ENCODE data around the gene ST3GAL6. TPM values are rescaled to one million over a fixed set of nuclear protein-coding genes. Genes with fewer than 3 reads are reported as not detected.

Gene ST3GAL6
- total and polyA plus RNA-seq, 2 donors (not counting 3 experiments of a cell fraction or from before 2014, with no cell fraction given) = 13.2 to 35.9 TPM

DNA sequence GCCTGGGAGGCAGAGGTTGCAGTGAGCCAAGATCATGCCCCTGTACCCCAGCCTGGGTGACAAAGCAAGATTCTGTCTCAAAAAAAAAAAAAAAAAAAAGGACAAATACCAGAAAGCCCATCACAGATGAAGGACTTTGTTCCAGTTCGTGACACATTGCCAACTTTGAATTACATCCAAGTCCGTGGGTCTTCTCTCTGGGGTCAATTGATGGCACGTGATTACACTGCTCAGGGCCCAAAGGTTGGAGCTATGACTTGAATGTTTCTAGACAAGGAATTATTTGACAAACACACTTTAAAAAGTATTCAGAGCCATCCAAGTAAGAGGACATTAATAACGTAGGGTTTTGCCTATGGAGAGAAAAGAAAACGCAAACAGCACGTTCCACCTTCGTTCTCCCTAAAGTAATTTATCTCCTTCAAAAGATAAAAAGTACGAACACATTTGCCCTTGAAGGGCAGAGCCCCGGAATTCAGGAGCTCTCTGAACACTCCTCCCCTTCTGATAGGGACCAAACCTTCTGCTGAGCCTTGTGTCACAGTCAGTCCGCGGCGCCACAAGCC is 31.3 kb upstream of the ST3GAL6 start:
- no peaks in the 10 kb centered on the region for H3K9me3 ChIP-seq (replicated peaks; ENCODE audit: control insufficient read depth, insufficient read depth, low read length)
- peak overlapping the region; percentile 92 for H3K27ac ChIP-seq (ENCODE audit: insufficient read depth, low read depth, low read length)
- BruUV-seq (replicated peaks) = TSS peak; percentile 57
- peak overlapping the region; percentile 95 for H3K4me2 ChIP-seq (ENCODE audit: insufficient read depth, low read length)
- FAIRE-seq = no peak
- H3K9ac ChIP-seq (replicated peaks; ENCODE audit: extremely low read depth, insufficient read depth, low read length) = peak overlapping the region; percentile 98
- no peak for TF ChIP-seq GATA2 (IDR thresholded peaks at IDR 0.05; ENCODE audit: insufficient read depth, insufficient read length, low read depth, low read length)
- TF ChIP-seq POLR2AphosphoS5 (IDR thresholded peaks at IDR 0.05; ENCODE audit: insufficient read depth, low read depth, low read length) = no peak
- no peak for TF ChIP-seq MYC (IDR thresholded peaks at IDR 0.05; ENCODE audit: low read depth, low read length)
- no peak for TF ChIP-seq JUN (IDR thresholded peaks at IDR 0.05; ENCODE audit: borderline replicate concordance, insufficient read depth, insufficient read length, low read depth)
- no peak for TF ChIP-seq POLR2A (IDR thresholded peaks at IDR 0.05; ENCODE audit: low read depth, low read length)
- no peak for TF ChIP-seq MAX (IDR thresholded peaks at IDR 0.05; ENCODE audit: insufficient read depth, insufficient read length)
- TF ChIP-seq, protein P1, sequence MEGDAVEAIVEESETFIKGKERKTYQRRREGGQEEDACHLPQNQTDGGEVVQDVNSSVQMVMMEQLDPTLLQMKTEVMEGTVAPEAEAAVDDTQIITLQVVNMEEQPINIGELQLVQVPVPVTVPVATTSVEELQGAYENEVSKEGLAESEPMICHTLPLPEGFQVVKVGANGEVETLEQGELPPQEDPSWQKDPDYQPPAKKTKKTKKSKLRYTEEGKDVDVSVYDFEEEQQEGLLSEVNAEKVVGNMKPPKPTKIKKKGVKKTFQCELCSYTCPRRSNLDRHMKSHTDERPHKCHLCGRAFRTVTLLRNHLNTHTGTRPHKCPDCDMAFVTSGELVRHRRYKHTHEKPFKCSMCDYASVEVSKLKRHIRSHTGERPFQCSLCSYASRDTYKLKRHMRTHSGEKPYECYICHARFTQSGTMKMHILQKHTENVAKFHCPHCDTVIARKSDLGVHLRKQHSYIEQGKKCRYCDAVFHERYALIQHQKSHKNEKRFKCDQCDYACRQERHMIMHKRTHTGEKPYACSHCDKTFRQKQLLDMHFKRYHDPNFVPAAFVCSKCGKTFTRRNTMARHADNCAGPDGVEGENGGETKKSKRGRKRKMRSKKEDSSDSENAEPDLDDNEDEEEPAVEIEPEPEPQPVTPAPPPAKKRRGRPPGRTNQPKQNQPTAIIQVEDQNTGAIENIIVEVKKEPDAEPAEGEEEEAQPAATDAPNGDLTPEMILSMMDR (IDR thresholded peaks at IDR 0.05; ENCODE audit: extremely low read depth in 1 of 2, insufficient read depth in 1 of 2, low read depth in 1 of 2, low read length in 2 of 2) = no peak
- peaks cover 45% of the 10 kb centered on the region for H3K4me1 ChIP-seq (ENCODE audit: control insufficient read depth, extremely low read depth, insufficient read depth, low read length)
- dilution Hi-C loops (cut with MboI; ENCODE audit: extremely low pct_ligation_motif_present, low sequenced_read_pairs) = no loop called here
- no peaks in the 10 kb centered on the region for H4K20me1 ChIP-seq (replicated peaks; ENCODE audit: control insufficient read depth, extremely low read depth, insufficient read depth, low read length)
- ChIA-PET POLR2A (interaction anchor here (1.1 kb wide), 1 partner anchor 47 kb away, joined by 3 read pairs; no protein-coding TSS in a partner anchor), CTCF (interaction anchor here (1.2 to 6.7 kb wide), 5 partner anchors 41 to 129 kb away, joined by 3 to 37 read pairs (median 11); no protein-coding TSS in a partner anchor)
- H2AFZ ChIP-seq (ENCODE audit: low read depth, low read length) = peak overlapping the region; percentile 88
- H3K36me3 ChIP-seq (ENCODE audit: control insufficient read depth in 2 of 2, extremely low read depth in 1 of 2, insufficient read depth in 2 of 2, low read length in 2 of 2) = no peaks in the 10 kb centered on the region
- peak; percentile 72 for DNase-seq (ENCODE audit: low read depth, low spot score)
- peaks cover 44% of the 10 kb centered on the region for H3K79me2 ChIP-seq (ENCODE audit: control insufficient read depth, insufficient read depth, low read length)
- peak overlapping the region; percentile 45 to 96 (median 86) for H3K4me3 ChIP-seq (replicated peaks in 1 of 3; ENCODE audit: insufficient read depth in 1 of 3, low read depth in 1 of 3, low read length in 3 of 3)
- intact Hi-C loops (cut with micrococcal nuclease) = loop anchor here (2.0 to 5.0 kb wide), 4 partner anchors 33 to 245 kb away; no protein-coding TSS in a partner anchor
- H3K9me1 ChIP-seq (replicated peaks; ENCODE audit: control insufficient read depth, extremely low read depth, insufficient read depth, low read length) = no peaks in the 10 kb centered on the region
- no peaks in the 10 kb centered on the region for H3K27me3 ChIP-seq (ENCODE audit: control insufficient read depth in 2 of 2, insufficient read depth in 2 of 2, low read length in 2 of 2)

Measured in endothelial cell of umbilical vein (primary cell).